HFFc6 (cell line): ENCODE data around the gene MSI1. TPM values are rescaled to one million over a fixed set of nuclear protein-coding genes. Genes with fewer than 3 reads are reported as not detected.

Source experiments
- DNase-seq: peaks from one replicate; pipeline ENCODE4 v3.0.0-alpha.2; 2018
- H3K27ac Mint-ChIP-seq: 2 replicates; pipeline ENCODE4 v1.8.0; 2020; ENCODE audit warnings: mild to moderate bottlenecking, mixed read lengths
- H3K27me3 Mint-ChIP-seq: 2 replicates; pipeline ENCODE4 v1.8.0; 2021; ENCODE audit warnings: mild to moderate bottlenecking, moderate library complexity, mixed read lengths; ENCODE audit not compliant: insufficient read depth
- H3K36me3 Mint-ChIP-seq: 2 replicates; pipeline ENCODE4 v1.8.0; 2021; ENCODE audit warnings: low read depth, mixed read lengths
- H3K4me1 Mint-ChIP-seq: 2 replicates; pipeline ENCODE4 v1.8.0; 2020; ENCODE audit warnings: low read depth, mixed read lengths
- H3K4me3 Mint-ChIP-seq: 2 replicates; pipeline ENCODE4 v1.8.0; 2020; ENCODE audit warnings: mild to moderate bottlenecking, moderate library complexity, mixed read lengths
- H3K9me3 Mint-ChIP-seq: 2 replicates; pipeline ENCODE4 v1.8.0; 2020; ENCODE audit warnings: mild to moderate bottlenecking, mixed read lengths
- CTCF ChIP-seq: fragments of 200-600 bp; sonication (generic); IDR thresholded peaks from 2 replicates; pipeline ENCODE4 v1.5.0; 2021; ENCODE audit warnings: antibody characterized with exemption, mild to moderate bottlenecking
- total RNA-seq, 6 experiments: library from RNA; stranded (reverse); fragmentation: NEBNext Ultra II Directional; extraction: Animal tissue kit (Norgen Biotek cat#: 25700); gene quantifications; 2 replicates in 1 of 6; 3 replicates in 5 of 6; pipeline ENCODE4 v1.2.3, GENCODE V29; 2021

The MSI1 gene
- total RNA-seq, 6 experiments from 2014 or later: not detected

- no peak overlapping the region for H3K4me3 Mint-ChIP-seq
- H3K4me1 Mint-ChIP-seq: peaks cover 9% of the 10 kb centered on the region
- peaks cover 33% of the 10 kb centered on the region for H3K27me3 Mint-ChIP-seq
Observed at GRCh38 chr12:120399531-120399930, 30.6 kb upstream of the MSI1 start.

GRCh38 chr12:120397824-120398540 lies 29.0 kb upstream of the MSI1 start:
- TF ChIP-seq CTCF: no peak
- Mint-ChIP-seq H3K27me3 (peaks cover 32% of the 10 kb centered on the region), H3K9me3 (no peaks in the 10 kb centered on the region), H3K27ac (no peak overlapping the region), H3K36me3 (0 out of 2 replicates have a peak, but pooled peaks cover 4% of the 10 kb centered on the region), H3K4me3 (no peak overlapping the region), H3K4me1 (peaks cover 9% of the 10 kb centered on the region)
- no peak for DNase-seq

More at GRCh38 chr12:120399531-120399930, 30.6 kb upstream of the MSI1 start:
- Mint-ChIP-seq H3K36me3 (0 out of 2 replicates have a peak, but pooled peaks cover 4% of the 10 kb centered on the region), H3K27ac (no peak overlapping the region), H3K9me3 (no peaks in the 10 kb centered on the region)
- TF ChIP-seq CTCF: no peak
- DNase-seq: peak; percentile 6

- H3K27ac Mint-ChIP-seq: no peak overlapping the region
Observed at GRCh38 chr12:120394483-120395367, 25.8 kb upstream of the MSI1 start.

GRCh38 chr12:120390540-120391120 lies 21.7 kb upstream of the MSI1 start:
- Mint-ChIP-seq H3K27ac (no peak overlapping the region), H3K4me1 (no peaks in the 10 kb centered on the region), H3K27me3 (peaks cover 26% of the 10 kb centered on the region), H3K9me3 (no peaks in the 10 kb centered on the region), H3K36me3 (no peaks in the 10 kb centered on the region), H3K4me3 (no peak overlapping the region)
- TF ChIP-seq CTCF: no peak
- no peak for DNase-seq

More at GRCh38 chr12:120394483-120395367, 25.8 kb upstream of the MSI1 start:
- no peak for TF ChIP-seq CTCF
- H3K9me3 Mint-ChIP-seq: no peaks in the 10 kb centered on the region
- peak overlapping the region; percentile 45 for H3K4me3 Mint-ChIP-seq
- H3K4me1 Mint-ChIP-seq: peaks cover 6% of the 10 kb centered on the region
- H3K36me3 Mint-ChIP-seq: 0 out of 2 replicates have a peak, but pooled peaks cover 1% of the 10 kb centered on the region
- peaks cover 26% of the 10 kb centered on the region for H3K27me3 Mint-ChIP-seq
- DNase-seq: no peak

GRCh38 chr12:120388691-120389481 lies 19.9 kb upstream of the MSI1 start:
- no peaks in the 10 kb centered on the region for H3K4me1 Mint-ChIP-seq
- H3K4me3 Mint-ChIP-seq: no peak overlapping the region
- no peak for DNase-seq
- no peak for TF ChIP-seq CTCF
- peaks cover 18% of the 10 kb centered on the region for H3K27me3 Mint-ChIP-seq
- H3K9me3 Mint-ChIP-seq: no peaks in the 10 kb centered on the region
- no peaks in the 10 kb centered on the region for H3K36me3 Mint-ChIP-seq
- no peak overlapping the region for H3K27ac Mint-ChIP-seq
